ENCODE measurements around the gene RBMS1.

GRCh38 chr2:160532388-160532787 is 38.8 kb upstream of the RBMS1 start:
- TF ChIP-seq, protein P1, sequence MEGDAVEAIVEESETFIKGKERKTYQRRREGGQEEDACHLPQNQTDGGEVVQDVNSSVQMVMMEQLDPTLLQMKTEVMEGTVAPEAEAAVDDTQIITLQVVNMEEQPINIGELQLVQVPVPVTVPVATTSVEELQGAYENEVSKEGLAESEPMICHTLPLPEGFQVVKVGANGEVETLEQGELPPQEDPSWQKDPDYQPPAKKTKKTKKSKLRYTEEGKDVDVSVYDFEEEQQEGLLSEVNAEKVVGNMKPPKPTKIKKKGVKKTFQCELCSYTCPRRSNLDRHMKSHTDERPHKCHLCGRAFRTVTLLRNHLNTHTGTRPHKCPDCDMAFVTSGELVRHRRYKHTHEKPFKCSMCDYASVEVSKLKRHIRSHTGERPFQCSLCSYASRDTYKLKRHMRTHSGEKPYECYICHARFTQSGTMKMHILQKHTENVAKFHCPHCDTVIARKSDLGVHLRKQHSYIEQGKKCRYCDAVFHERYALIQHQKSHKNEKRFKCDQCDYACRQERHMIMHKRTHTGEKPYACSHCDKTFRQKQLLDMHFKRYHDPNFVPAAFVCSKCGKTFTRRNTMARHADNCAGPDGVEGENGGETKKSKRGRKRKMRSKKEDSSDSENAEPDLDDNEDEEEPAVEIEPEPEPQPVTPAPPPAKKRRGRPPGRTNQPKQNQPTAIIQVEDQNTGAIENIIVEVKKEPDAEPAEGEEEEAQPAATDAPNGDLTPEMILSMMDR (IDR thresholded peaks at IDR 0.05) = no peak
- TF ChIP-seq POLR2A (IDR thresholded peaks at IDR 0.05) (no peak), POLR2AphosphoS5 (IDR thresholded peaks at IDR 0.05) (no peak)

Data from breast epithelium (tissue), 3 donors.